Measurements from ENCODE around the gene LGR6. TPM values are rescaled to one million over a fixed set of nuclear protein-coding genes. Genes with fewer than 3 reads are reported as not detected.
"Not testable (repeated sequence)": the region's sequence is repeated elsewhere in the genome, so short reads cannot be mapped to it uniquely, and the experiment has no call there.

Gene LGR6
- total RNA-seq, 2 donors from 2014 or later: 1.3 to 1.6 TPM

DNA sequence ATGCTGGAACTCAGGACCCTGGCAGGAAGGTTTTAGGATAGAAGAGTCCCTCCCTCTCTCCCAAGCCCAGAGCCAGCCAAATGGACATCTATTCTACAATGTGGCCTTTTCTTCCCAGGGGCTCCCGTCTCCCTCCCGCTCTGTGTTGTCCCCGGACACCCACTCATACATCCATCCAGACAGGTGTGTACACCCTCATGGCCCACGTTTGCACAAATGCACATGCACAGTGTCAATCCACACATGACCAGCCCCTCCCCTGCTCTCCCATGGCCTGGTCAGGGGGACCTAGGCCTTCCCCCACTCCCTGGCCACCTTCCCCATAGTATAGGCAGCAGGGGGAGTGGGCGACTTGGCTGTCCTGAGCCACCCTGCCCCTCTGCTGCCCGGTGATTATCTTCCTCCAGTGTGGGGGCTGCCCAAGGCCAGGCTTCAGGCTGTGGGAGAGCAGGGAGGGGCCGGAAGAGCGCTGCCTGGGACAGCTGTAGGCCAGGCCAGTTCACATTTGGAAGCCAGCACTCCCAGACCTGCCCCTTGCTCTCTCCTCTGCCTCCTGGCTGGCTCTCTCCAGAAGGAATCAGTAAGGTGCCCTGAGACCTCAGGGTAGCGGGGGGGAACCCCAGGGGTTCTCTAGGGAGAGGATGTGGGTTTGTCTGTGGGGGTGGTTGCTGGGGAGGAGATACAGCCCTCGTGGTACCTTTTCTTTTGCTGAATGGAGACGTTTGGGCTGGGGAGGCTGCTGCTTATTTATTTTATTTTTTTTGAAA, 29.1 kb upstream of the LGR6 start:
- Histone ChIP-seq H3K4me1 (no peaks in the 10 kb centered on the region), H3K9ac (ENCODE audit: low read depth in 2 of 2, low read length in 2 of 2) (no peak overlapping the region)
- intact Hi-C loops (cut with DNase I): no loop called here

DNA sequence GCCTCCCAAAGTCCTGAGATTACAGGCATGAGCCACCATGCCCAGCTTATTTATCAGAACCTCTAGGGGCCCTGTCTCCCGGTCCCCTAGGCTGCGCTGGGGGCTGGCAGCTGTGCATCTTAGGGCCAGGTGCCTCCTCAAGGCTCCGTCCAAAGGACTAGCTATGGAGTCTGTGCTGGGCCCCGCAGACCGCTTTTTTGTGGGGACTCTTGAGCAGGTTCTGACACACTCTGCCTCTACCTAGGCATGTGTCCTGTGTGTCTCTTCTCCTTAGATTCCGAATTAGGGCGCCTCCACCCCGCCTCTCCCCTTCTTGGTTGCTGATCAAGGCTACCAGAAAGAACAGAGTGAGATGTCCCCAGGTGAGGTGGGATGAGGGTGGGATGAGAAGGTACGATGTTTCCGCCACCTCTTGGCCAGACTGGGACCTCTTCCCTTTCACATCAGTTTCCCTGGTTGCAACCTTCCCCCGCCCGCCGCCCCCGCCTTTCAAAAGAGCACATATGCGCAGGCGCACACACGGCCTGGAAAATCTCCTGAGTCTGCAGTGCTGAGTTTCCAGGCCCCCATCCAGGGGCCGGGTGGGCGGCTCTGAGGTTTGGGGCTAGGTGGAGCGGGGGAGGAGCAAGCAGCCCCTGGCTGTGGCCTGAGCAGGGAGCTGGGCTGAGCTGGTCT, 28.2 kb upstream of the LGR6 start:
- intact Hi-C loops (cut with DNase I): no loop called here
- H3K4me3 ChIP-seq: no peak overlapping the region
- H3K27ac ChIP-seq: no peak overlapping the region
- TF ChIP-seq, protein P1, sequence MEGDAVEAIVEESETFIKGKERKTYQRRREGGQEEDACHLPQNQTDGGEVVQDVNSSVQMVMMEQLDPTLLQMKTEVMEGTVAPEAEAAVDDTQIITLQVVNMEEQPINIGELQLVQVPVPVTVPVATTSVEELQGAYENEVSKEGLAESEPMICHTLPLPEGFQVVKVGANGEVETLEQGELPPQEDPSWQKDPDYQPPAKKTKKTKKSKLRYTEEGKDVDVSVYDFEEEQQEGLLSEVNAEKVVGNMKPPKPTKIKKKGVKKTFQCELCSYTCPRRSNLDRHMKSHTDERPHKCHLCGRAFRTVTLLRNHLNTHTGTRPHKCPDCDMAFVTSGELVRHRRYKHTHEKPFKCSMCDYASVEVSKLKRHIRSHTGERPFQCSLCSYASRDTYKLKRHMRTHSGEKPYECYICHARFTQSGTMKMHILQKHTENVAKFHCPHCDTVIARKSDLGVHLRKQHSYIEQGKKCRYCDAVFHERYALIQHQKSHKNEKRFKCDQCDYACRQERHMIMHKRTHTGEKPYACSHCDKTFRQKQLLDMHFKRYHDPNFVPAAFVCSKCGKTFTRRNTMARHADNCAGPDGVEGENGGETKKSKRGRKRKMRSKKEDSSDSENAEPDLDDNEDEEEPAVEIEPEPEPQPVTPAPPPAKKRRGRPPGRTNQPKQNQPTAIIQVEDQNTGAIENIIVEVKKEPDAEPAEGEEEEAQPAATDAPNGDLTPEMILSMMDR (IDR thresholded peaks at IDR 0.05): no peak
- no peaks in the 10 kb centered on the region for H3K9me3 ChIP-seq
- H3K36me3 ChIP-seq: no peaks in the 10 kb centered on the region
- DNase-seq: no peak
- H3K9ac ChIP-seq (ENCODE audit: low read depth in 2 of 2, low read length in 2 of 2): no peak overlapping the region
- no peaks in the 10 kb centered on the region for H3K27me3 ChIP-seq
- H3K4me1 ChIP-seq: no peaks in the 10 kb centered on the region

More for the DNA sequence above, 29.1 kb upstream of the LGR6 start:
- H3K4me3 ChIP-seq: no peak overlapping the region
- no peaks in the 10 kb centered on the region for H3K9me3 ChIP-seq
- no peak overlapping the region for H3K27ac ChIP-seq
- no peaks in the 10 kb centered on the region for H3K27me3 ChIP-seq
- H3K36me3 ChIP-seq: no peaks in the 10 kb centered on the region
- TF ChIP-seq, protein P1 (IDR thresholded peaks at IDR 0.05): no peak
- no peak for DNase-seq

- Histone ChIP-seq H3K27ac (no peak overlapping the region), H3K36me3 (no peaks in the 10 kb centered on the region), H3K9ac (ENCODE audit: low read depth in 2 of 2, low read length in 2 of 2) (no peak overlapping the region), H3K27me3 (no peaks in the 10 kb centered on the region), H3K4me3 (no peak overlapping the region), H3K4me1 (no peaks in the 10 kb centered on the region), H3K9me3 (no peaks in the 10 kb centered on the region)
- TF ChIP-seq, protein P1 (IDR thresholded peaks at IDR 0.05): no peak
- intact Hi-C loops (cut with DNase I): no loop called here
- no peak for DNase-seq
Measured at GRCh38 chr1:202165942-202166843, 27.4 kb upstream of the LGR6 start.

DNA sequence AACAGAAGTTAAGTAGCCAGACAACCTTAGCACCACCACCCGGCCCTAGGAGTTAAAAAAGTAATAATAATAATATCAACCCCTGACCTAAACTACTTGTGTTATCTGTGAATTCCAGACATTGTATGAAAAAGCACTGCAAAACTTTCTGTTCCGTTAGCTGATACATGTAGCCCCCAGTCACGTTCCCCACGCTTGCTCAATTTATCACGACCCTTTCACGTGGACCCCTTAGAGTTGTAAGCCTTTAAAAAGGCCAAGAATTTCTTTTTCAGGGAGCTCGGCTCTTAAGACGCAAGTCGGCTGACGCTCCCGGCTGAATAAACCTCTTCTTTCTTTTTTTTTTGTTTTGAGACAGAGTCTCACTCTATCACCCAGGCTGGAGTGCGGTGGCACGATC, 26.5 kb upstream of the LGR6 start:
- H3K4me3 ChIP-seq; H3K4me1 ChIP-seq; H3K9ac ChIP-seq (ENCODE audit: low read depth in 2 of 2, low read length in 2 of 2); intact Hi-C loops (cut with DNase I); DNase-seq; H3K27me3 ChIP-seq; H3K36me3 ChIP-seq; H3K9me3 ChIP-seq; H3K27ac ChIP-seq: not testable (repeated sequence)

GRCh38 chr1:202167708-202168415, 25.7 kb upstream of the LGR6 start:
- Histone ChIP-seq H3K27me3 (no peaks in the 10 kb centered on the region), H3K4me3 (no peak overlapping the region), H3K27ac (no peak overlapping the region), H3K9me3 (no peaks in the 10 kb centered on the region), H3K36me3 (no peaks in the 10 kb centered on the region), H3K4me1 (no peaks in the 10 kb centered on the region), H3K9ac (ENCODE audit: low read depth in 2 of 2, low read length in 2 of 2) (no peak overlapping the region)
- TF ChIP-seq, protein P1 (IDR thresholded peaks at IDR 0.05): no peak
- DNase-seq: no peak
- intact Hi-C loops (cut with DNase I): no loop called here
